Astrocyte (in vitro differentiated cells and primary cell): ENCODE measurements around the gene MARVELD3.

Source experiments
- CTCF ChIP-seq: IDR thresholded peaks from 2 replicates; pipeline ENCODE4 v1.5.1; 2011; ENCODE audit warnings: low read depth, mild to moderate bottlenecking, inconsistent platforms, low read length, moderate library complexity; ENCODE audit not compliant: insufficient read depth
- EZH2 ChIP-seq: IDR thresholded peaks from 2 replicates; pipeline ENCODE4 v1.6.1; 2012; ENCODE audit warnings: mild to moderate bottlenecking, low read length, inconsistent platforms; ENCODE audit not compliant: insufficient read depth

- TF ChIP-seq CTCF, result no peak
- TF ChIP-seq EZH2, result no peak
Measured at GRCh38 chr16:71584543-71585317, 41.3 kb upstream of the MARVELD3 start.
